Small intestine (tissue), 7 donors: ENCODE measurements around the gene NF2. TPM values are rescaled to one million over a fixed set of nuclear protein-coding genes. Genes with fewer than 3 reads are reported as not detected.

ENCODE experiments used
- DNase-seq, 2 donors: peaks; one replicate each; pipeline versions ENCODE4 v3.0.0 to v3.0.0-alpha.2; 2013
- FAIRE-seq: peaks from 2 replicates; lab custom pipeline; 2012; peaks lifted over from hg19 to GRCh38; lab: Jason Lieb, UNC
- H3K27ac ChIP-seq, 3 donors: one replicate each; pipeline ENCODE4 v1.5.1; 2013; ENCODE audit warnings: low read length in 2 of 3, mild to moderate bottlenecking in 2 of 3, control low read depth in 1 of 3, inconsistent platforms in 1 of 3, low read depth in 1 of 3, moderate library complexity in 1 of 3
- H3K27me3 ChIP-seq, 3 donors: one replicate each; pipeline ENCODE4 v1.6.1; 2013; ENCODE audit warnings: low read length in 3 of 3, inconsistent platforms in 1 of 3; ENCODE audit not compliant: control insufficient read depth in 3 of 3, insufficient read depth in 3 of 3
- H3K36me3 ChIP-seq, 3 donors: one replicate each; pipeline ENCODE4 v1.6.1; 2013; ENCODE audit warnings: low read length in 3 of 3, inconsistent platforms in 1 of 3, low read depth in 1 of 3, mild to moderate bottlenecking in 1 of 3, moderate library complexity in 1 of 3; ENCODE audit not compliant: control insufficient read depth in 3 of 3, insufficient read depth in 2 of 3
- H3K4me1 ChIP-seq, 3 donors: one replicate each; pipeline ENCODE4 v1.6.1; 2013; ENCODE audit warnings: low read length in 2 of 3, inconsistent platforms in 1 of 3, low read depth in 1 of 3, mild to moderate bottlenecking in 1 of 3, moderate library complexity in 1 of 3; ENCODE audit not compliant: control insufficient read depth in 3 of 3, insufficient read depth in 2 of 3
- H3K4me3 ChIP-seq, 3 donors: one replicate each; pipeline ENCODE4 v1.5.1; 2013; ENCODE audit warnings: low read length in 3 of 3, control low read depth in 1 of 3, inconsistent platforms in 1 of 3, low read depth in 1 of 3, mild to moderate bottlenecking in 1 of 3, moderate library complexity in 1 of 3
- H3K9me3 ChIP-seq, 2 donors: one replicate each; pipeline ENCODE4 v1.6.1; 2013; ENCODE audit warnings: low read depth in 1 of 2, low read length in 1 of 2; ENCODE audit not compliant: control insufficient read depth in 2 of 2, insufficient read depth in 1 of 2
- WGBS, 3 donors: extraction: QIAGEN DNeasy Blood & Tissue Kit; methylation state at CpG; one replicate each; pipeline ENCODE4 v1.1.7; 2013; 5-methylcytosine and 5-hydroxymethylcytosine counted together
- polyA plus RNA-seq, 4 donors: library from polyadenylated mRNA; stranded (reverse) in 3 of 4; unstranded in 1 of 4; fragments of 200-250 nt in 3 of 4; fragments of 120-200 nt in 1 of 4; gene quantifications; one replicate each; pipeline versions ENCODE4 v1.2.1 to v1.2.3, GENCODE V29; 2013
- donor health status: healthy with polysubstance abuse.
- donor health status: control.
- donor health status: control.
- donor health status: Bipolar disorder and iron deficiency.
- donor health status: healthy.

Gene NF2
- polyA plus RNA-seq, 4 donors: 6.5 to 14.7 (median 9.8) TPM

DNA sequence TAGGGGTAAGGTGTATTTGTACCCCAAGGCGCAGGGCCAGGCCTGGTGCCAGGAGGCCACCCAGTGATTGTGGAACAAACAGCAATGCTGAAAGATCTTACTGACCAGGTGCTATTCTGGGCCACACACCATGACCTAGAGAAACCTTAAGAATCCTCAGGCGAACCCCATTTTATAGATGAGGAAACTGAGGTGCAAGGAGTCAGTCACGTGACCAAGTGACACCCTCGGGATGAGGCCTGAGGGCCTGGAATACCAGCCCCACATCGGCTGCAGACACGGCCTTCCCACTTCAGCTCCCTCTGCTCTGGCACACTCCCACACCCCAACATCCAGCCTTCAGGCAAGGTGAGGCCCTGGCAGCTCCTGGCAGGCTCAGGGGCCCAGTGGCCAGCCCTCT is 129.4 kb downstream of the NF2 start:
- FAIRE-seq (no peak), DNase-seq (no peak)
- no peak overlapping the region for H3K27ac ChIP-seq
- H3K36me3 ChIP-seq: peaks cover 0 to 63% (median 3%) of the 10 kb centered on the region in 3 donors
- H3K27me3 ChIP-seq: no peaks in the 10 kb centered on the region
- H3K9me3 ChIP-seq: no peaks in the 10 kb centered on the region
- WGBS, 3 donors: 59 to 80% (median 75%) methylated on average over 6 of the region's 6 CpGs
- peaks cover 0 to 18% (median 0%) of the 10 kb centered on the region in 3 donors for H3K4me1 ChIP-seq
- H3K4me3 ChIP-seq: no peak overlapping the region

DNA sequence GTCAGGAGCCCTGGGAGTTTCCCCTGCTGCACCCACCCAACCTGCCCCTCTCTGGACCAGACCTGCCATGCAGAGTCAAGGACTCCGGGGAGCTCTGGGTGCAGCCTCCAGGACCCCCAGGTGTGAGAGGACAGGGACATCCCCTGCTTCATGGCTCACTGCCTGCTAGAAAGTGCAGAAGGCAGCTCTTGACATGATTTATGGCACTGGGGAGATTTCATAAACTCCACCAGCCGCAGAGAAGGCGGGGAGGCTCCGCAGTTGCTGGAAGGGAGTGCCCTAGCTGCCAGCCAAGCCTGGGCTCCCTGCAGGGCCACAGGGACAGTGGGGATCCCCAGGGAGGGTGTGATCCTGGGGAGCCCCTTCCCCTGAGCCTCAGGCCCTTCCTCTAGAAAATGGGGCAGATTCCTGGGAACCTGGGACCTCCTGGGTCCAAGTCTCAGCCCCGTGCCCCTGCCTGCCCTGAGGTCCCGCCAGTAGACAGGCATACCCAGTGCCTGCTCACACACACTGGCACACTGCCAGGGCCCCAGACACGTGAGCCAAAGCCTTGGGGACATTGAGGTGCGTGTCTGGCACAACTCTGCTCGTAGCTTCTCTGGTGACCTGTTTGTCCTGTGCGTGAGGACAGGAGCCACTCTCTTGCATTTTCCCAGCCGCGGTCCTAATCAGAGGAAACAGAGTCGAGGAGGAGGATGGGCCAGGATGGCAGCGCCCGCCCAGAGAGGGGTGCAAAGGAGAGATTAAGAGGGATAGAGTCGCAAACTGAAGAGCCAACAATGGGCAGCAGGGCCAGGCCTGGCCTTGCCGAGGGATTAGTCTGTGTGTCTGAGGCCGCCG is 130.1 kb downstream of the NF2 start:
- Histone ChIP-seq H3K36me3 (peaks cover 0 to 70% (median 3%) of the 10 kb centered on the region in 3 donors), H3K4me1 (peaks cover 0 to 18% (median 0%) of the 10 kb centered on the region in 3 donors), H3K9me3 (no peaks in the 10 kb centered on the region), H3K27ac (no peak overlapping the region), H3K27me3 (no peaks in the 10 kb centered on the region), H3K4me3 (no peak overlapping the region)
- FAIRE-seq: no peak
- DNase-seq: peak; percentile 63 to 83
- 30 to 55% (median 53%) methylated on average over 19 of the region's 19 CpGs for WGBS, 3 donors

DNA sequence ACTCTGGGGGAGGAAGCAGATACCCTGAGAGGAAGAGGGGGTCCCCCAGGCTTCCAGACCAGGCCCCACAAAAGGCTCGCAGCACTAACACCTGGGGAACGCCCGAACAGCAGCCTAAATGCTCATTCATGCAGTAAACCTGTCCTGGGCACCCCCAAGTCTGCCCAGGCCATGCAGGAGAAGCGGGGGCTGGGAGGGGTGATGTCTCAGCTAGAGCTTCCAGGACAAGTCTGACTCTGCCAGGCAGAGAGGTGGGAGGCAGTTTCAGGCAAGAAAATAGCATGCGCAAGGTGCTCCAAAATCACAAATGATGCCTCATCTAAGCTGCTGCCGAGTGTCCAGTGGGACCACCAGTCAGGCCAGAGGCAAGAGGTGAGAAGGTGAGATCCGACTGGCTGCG is 131.0 kb downstream of the NF2 start:
- Histone ChIP-seq H3K36me3 (peaks cover 0 to 76% (median 3%) of the 10 kb centered on the region in 3 donors), H3K9me3 (no peaks in the 10 kb centered on the region), H3K27me3 (no peaks in the 10 kb centered on the region), H3K4me3 (no peak overlapping the region), H3K4me1 (peaks cover 0 to 18% (median 0%) of the 10 kb centered on the region in 3 donors), H3K27ac (no peak overlapping the region)
- DNase-seq: no peak
- 93 to 96% (median 93%) methylated on average over 8 of the region's 8 CpGs for WGBS, 3 donors
- FAIRE-seq: no peak

DNA sequence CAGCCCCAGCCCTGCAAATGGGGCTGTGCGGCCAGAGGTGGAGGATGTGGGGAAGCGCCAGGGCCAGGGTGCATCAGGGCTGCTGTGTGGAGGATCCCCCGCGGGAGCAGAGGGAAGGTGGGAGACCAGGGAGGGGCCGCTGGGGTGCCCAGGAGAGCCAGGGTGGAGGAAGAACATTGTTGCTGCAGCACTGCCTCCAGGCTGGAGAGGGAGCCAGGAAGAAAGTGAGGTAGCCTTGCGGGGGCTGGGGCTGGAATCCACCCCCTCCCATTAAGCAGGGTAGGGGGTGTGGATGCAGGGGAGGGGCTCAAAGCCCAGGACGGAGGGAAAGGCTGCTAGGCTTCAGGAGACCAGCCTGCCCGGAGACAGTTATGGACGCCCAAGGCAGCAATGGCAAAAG is 131.4 kb downstream of the NF2 start:
- Histone ChIP-seq H3K4me3 (no peak overlapping the region), H3K27ac (no peak overlapping the region), H3K36me3 (peaks cover 0 to 77% (median 3%) of the 10 kb centered on the region in 3 donors), H3K4me1 (peaks cover 0 to 18% (median 0%) of the 10 kb centered on the region in 3 donors), H3K27me3 (no peaks in the 10 kb centered on the region), H3K9me3 (no peaks in the 10 kb centered on the region)
- WGBS, 3 donors: 83 to 93% (median 84%) methylated on average over 8 to 9 of the region's 9 CpGs
- no peak for DNase-seq
- FAIRE-seq: no peak

DNA sequence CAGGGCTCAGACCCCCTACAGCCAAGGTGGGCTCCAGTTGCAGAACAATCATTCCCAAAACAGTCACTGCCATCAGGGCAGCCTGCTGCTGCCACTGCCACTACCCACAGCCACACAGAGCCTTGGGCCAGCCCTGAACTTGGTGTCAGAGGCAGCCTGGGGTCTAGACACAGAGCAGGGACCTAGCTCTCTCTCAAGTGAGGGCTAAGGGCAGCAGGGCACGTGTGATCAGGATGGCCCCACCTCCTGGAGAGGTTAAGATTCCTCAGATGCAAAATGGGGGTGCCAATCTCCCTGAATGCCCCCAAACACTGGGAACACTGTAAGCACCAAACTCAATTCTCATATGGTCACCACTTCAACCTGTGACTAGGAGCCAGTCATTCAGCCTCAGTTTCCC is 132.0 kb downstream of the NF2 start:
- Histone ChIP-seq H3K36me3 (peaks cover 3 to 77% (median 3%) of the 10 kb centered on the region in 3 donors), H3K9me3 (no peaks in the 10 kb centered on the region), H3K27ac (no peak overlapping the region), H3K4me1 (peaks cover 0 to 18% (median 0%) of the 10 kb centered on the region in 3 donors), H3K4me3 (no peak overlapping the region), H3K27me3 (no peaks in the 10 kb centered on the region)
- FAIRE-seq (no peak), DNase-seq (no peak)
- 65 to 75% (median 67%) methylated on average over 1 of the region's 1 CpG for WGBS, 3 donors

DNA sequence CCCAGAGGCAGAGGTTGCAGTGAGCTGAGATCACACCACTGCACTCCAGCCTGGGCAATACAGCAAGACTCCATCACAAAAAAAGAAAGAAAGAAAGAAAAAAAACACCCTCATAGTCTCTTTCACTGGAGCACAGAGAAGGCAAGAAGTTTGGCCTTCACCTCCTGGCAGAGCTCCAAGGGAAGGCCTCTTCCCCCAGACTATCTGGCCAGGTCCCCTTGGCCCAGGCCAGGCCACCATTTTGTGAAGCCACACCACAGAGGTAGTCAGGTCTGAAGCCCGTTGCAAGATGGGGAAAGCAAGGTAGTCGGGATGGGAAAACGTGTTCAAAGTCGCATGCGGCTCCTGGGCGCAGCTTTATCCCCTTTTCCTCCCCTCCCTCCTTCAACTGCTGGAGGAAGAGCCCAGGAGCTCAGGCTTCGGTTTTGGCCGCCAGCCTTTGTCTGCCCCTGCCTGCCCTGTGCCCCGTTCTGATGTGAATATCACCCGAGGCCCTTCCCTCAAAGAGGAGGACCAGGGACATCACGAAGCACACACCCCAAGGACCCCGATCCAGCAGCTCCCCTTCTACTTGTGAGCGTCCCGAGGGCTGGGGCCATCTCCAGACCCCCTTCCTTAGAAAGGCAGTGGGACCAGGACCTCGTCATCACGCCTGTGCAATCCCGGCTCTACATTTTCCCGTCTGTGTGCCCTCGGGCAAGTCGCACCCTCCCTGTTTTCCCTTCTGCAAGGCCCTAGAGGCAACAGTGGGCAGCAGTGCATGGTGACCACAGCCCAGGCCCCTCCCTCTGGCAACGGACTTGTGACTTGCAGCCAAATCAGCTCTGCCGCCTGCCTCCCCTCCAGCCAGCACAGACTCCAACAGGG is 134.1 kb downstream of the NF2 start:
- Histone ChIP-seq H3K27ac (no peak overlapping the region), H3K27me3 (no peaks in the 10 kb centered on the region), H3K36me3 (peaks cover 3 to 83% (median 3%) of the 10 kb centered on the region in 3 donors), H3K4me3 (no peak overlapping the region), H3K4me1 (peaks cover 0 to 12% (median 0%) of the 10 kb centered on the region in 3 donors), H3K9me3 (no peaks in the 10 kb centered on the region)
- 89 to 91% (median 90%) methylated on average over 22 of the region's 22 CpGs for WGBS, 3 donors
- FAIRE-seq: no peak
- DNase-seq: no peak

DNA sequence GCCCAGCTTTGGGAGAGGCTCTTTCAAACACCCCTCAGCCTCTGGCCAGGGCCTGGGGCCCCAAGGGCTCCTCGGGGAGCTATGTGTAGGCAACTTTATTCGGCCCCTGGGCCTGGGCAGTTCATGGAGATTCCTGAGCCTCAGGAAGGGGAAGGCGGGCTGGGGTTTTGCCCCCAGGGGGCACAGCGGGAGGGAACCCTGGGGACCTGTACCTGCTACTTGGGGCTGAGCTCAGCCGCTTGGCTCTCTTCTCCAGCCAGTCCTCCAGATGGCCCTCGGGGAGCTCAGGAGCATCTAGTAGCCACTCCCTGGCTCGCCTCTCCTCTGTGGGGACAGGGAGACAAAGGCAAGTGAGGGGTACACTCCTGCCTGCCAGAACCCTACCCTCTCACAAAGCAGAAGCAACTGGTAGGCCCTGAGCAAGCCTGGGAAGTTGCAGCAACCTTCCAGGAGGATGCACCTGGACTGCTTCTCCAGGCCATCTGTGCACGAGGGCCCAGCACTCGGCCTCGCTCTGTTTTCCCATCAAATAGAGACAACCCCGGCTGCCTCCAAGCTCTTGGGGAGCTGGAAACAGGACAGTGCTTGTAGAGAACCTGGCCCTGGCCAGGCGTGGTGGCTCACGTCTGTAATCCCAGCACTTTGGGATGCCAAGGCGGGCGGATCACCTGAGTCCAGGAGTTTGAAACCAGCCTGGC is 134.8 kb downstream of the NF2 start:
- H3K9me3 ChIP-seq: no peaks in the 10 kb centered on the region
- WGBS, 3 donors: 90 to 92% (median 92%) methylated on average over 15 of the region's 15 CpGs
- H3K27me3 ChIP-seq: no peaks in the 10 kb centered on the region
- H3K4me3 ChIP-seq: no peak overlapping the region
- DNase-seq (no peak), FAIRE-seq (no peak)
- H3K36me3 ChIP-seq: peaks cover 3 to 85% (median 3%) of the 10 kb centered on the region in 3 donors
- no peak overlapping the region for H3K27ac ChIP-seq
- H3K4me1 ChIP-seq: peaks cover 0 to 8% (median 0%) of the 10 kb centered on the region in 3 donors
